Effector memory CD8-positive, alpha-beta T cell (primary cell): Measurements from ENCODE around the gene RNF40.

ENCODE experiments used
- ATAC-seq: fragments of 150-1000 bp; cut with Tn5 transposase; replicated peaks from 2 replicates; pipeline ENCODE4 v1.10.0; 2021; ENCODE audit warnings: mild to moderate bottlenecking, moderate library complexity
- DNase-seq, 3 experiments: peaks; one replicate each; pipeline ENCODE4 v3.0.0; 2021
- H3K27ac Mint-ChIP-seq, 2 donors: one replicate each; pipeline ENCODE4 v1.8.0; 2022; ENCODE audit warnings: mild to moderate bottlenecking in 2 of 2, mixed read lengths in 2 of 2, moderate library complexity in 2 of 2
- H3K27me3 Mint-ChIP-seq, 2 donors: one replicate each; pipeline ENCODE4 v1.8.0; 2022; ENCODE audit warnings: mixed read lengths in 2 of 2
- H3K36me3 Mint-ChIP-seq: one replicate; pipeline ENCODE4 v1.8.0; 2022; ENCODE audit warnings: mild to moderate bottlenecking, moderate library complexity, mixed read lengths; ENCODE audit not compliant: insufficient read depth
- H3K4me1 Mint-ChIP-seq, 2 donors: one replicate each; pipeline ENCODE4 v1.8.0; 2022; ENCODE audit warnings: low read depth in 2 of 2, mixed read lengths in 2 of 2
- H3K4me3 Mint-ChIP-seq, 2 donors: one replicate each; pipeline ENCODE4 v1.8.0; 2022; ENCODE audit warnings: mild to moderate bottlenecking in 2 of 2, mixed read lengths in 2 of 2, moderate library complexity in 2 of 2
- H3K9me3 Mint-ChIP-seq, 2 donors: one replicate each; pipeline ENCODE4 v1.8.0; 2022; ENCODE audit warnings: mixed read lengths in 2 of 2

Gene RNF40

DNA sequence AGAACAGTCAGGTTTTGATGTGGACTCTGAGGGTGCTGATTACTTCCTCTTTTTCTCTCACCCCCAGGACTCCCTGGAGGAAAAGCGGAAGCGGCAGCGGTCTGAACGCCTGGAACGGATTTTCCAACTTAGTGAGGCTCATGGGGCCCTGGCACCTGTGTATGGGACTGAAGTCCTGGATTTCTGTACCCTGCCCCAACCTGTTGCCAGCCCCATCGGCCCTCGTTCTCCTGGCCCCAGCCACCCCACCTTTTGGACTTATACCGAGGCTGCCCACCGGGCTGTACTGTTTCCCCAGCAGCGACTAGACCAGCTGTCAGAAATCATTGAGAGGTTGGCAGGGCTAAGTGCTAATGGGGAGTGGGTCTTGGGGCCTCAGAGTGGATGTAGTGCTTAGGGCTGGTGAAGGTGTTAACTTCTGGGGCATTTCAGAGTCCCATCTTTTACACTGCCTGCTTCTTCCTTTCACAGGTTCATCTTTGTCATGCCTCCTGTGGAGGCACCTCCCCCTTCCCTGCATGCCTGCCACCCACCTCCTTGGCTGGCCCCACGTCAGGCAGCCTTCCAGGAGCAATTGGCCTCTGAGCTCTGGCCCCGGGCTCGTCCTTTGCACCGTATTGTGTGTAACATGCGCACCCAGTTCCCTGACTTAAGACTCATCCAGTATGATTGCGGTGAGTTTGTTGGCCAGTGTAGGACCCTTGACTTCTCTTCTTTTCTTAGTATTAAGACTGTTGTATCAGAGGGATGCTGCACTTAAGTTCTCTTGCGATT lies 33.0 kb upstream of the RNF40 start:
- Mint-ChIP-seq H3K9me3 (no peaks in the 10 kb centered on the region), H3K4me3 (no peak overlapping the region), H3K4me1 (peaks cover 0 to 2% of the 10 kb centered on the region in 2 donors), H3K27me3 (no peaks in the 10 kb centered on the region), H3K36me3 (peaks cover 91% of the 10 kb centered on the region), H3K27ac (peak overlapping the region in 1 of 2 donors; percentile 33)
- DNase-seq (no peak), ATAC-seq (no peak)

DNA sequence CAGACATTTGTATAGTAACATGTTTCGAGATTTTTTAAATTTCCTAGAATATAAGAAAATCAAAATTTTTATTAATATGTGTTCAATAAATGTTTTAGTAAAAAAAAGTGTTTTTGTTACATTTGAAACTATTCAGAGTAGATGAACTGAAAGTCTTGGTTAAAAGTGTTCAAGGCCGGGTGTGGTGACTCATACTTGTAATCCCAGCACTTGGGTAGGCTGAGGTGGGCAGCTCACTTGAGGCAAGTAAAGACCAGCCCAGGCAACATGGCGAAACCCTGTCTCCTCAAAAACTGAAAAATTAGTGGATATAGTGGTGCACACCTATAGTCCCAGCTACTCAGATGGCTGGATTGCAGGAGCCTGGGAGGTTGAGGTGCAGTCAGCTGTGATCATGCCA lies 30.7 kb upstream of the RNF40 start:
- Mint-ChIP-seq H3K4me3 (no peak overlapping the region), H3K9me3 (no peaks in the 10 kb centered on the region), H3K36me3 (peaks cover 94% of the 10 kb centered on the region), H3K27me3 (no peaks in the 10 kb centered on the region), H3K27ac (peak overlapping the region in 1 of 2 donors; percentile 35), H3K4me1 (peaks cover 0 to 2% of the 10 kb centered on the region in 2 donors)
- DNase-seq = no peak
- no peak for ATAC-seq

DNA sequence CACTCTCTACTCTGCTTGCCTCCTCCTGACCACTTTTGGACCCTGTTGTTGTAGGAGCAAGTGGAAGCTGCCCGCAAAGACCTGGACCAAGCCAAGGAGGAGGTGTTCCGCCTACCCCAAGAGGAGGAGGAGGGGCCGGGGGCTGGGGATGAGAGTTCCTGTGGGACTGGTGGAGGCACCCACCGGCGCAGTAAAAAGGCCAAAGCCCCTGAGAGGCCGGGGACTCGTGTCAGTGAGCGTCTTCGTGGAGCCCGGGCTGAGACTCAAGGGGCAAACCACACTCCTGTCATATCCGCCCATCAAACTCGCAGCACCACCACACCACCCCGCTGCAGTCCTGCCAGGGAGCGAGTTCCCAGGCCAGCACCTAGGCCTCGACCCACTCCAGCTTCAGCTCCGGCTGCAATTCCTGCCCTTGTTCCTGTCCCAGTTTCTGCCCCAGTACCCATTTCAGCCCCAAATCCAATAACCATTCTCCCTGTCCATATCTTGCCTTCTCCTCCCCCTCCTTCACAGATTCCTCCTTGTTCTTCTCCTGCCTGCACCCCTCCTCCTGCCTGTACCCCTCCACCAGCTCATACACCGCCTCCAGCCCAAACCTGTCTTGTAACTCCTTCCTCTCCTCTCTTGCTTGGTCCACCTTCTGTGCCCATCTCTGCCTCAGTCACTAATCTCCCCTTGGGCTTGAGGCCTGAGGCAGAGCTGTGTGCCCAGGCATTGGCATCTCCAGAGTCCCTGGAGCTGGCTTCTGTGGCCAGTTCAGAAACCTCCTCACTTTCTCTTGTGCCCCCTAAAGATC lies 24.9 kb upstream of the RNF40 start:
- no peak for ATAC-seq
- H3K36me3 Mint-ChIP-seq = peaks cover 69% of the 10 kb centered on the region
- no peaks in the 10 kb centered on the region for H3K9me3 Mint-ChIP-seq
- H3K27ac Mint-ChIP-seq = peak overlapping the region in 1 of 2 donors; percentile 3
- no peak overlapping the region for H3K4me3 Mint-ChIP-seq
- DNase-seq = no peak
- H3K4me1 Mint-ChIP-seq = peaks cover 12% of the 10 kb centered on the region in 2 donors
- no peaks in the 10 kb centered on the region for H3K27me3 Mint-ChIP-seq

DNA sequence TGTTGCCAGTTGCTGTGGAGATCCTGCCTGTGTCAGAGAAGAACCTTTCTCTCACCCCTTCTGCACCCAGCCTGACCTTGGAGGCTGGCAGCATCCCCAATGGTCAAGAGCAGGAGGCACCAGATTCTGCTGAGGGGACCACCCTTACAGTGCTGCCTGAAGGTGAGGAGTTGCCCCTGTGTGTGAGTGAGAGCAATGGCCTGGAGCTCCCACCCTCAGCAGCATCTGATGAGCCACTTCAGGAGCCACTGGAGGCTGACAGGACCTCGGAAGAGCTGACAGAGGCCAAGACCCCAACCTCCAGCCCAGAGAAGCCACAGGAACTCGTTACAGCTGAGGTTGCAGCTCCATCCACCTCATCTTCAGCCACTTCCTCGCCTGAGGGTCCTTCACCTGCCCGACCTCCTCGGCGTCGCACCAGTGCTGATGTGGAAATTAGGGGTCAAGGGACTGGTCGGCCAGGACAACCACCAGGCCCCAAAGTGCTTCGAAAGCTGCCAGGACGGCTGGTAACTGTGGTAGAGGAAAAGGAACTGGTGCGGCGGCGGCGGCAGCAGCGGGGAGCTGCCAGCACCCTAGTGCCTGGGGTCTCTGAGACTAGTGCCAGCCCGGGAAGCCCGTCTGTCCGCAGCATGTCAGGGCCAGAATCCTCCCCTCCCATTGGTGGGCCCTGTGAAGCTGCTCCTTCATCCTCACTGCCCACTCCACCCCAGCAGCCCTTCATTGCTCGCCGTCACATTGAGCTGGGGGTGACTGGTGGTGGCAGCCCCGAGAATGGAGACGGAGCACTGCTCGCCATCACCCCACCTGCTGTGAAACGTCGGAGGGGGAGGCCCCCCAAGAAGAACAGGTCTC lies 24.1 kb upstream of the RNF40 start:
- no peak for DNase-seq
- H3K27ac Mint-ChIP-seq = peak overlapping the region in 1 of 2 donors; percentile 3
- H3K4me1 Mint-ChIP-seq = peaks cover 12% of the 10 kb centered on the region in 2 donors
- H3K9me3 Mint-ChIP-seq = no peaks in the 10 kb centered on the region
- H3K27me3 Mint-ChIP-seq = no peaks in the 10 kb centered on the region
- no peak overlapping the region for H3K4me3 Mint-ChIP-seq
- ATAC-seq = no peak
- peaks cover 63% of the 10 kb centered on the region for H3K36me3 Mint-ChIP-seq

DNA sequence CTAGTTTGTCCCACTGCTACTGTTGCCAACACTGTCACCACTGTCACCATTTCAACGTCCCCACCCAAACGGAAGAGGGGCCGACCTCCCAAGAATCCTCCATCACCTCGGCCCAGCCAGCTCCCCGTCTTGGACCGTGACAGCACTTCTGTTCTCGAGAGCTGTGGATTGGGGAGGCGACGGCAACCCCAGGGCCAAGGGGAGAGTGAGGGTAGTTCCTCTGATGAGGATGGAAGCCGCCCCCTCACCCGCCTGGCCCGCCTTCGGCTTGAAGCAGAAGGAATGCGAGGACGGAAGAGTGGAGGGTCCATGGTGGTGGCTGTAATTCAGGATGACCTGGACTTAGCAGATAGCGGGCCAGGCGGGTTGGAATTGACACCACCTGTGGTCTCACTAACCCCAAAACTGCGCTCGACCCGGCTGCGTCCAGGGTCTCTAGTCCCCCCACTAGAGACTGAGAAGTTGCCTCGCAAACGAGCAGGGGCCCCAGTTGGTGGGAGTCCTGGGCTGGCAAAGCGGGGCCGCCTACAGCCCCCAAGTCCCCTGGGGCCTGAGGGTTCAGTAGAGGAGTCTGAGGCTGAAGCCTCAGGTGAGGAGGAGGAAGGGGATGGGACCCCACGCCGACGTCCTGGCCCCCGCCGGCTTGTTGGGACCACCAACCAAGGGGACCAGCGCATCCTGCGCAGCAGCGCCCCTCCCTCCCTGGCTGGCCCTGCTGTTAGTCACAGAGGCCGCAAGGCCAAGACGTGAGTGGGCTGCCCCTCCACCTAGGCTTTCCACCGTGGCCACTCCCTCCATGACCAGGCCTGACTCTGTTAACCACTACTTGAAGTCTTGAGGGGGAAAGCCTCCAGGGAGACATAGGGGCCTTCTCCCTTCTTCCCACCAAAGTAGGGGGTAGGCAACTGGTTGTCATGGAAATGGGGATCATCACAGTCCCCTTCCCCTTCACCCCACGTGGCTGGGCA lies 22.9 kb upstream of the RNF40 start:
- Mint-ChIP-seq H3K27ac (no peak overlapping the region), H3K4me1 (peaks cover 12% of the 10 kb centered on the region in 2 donors), H3K4me3 (no peak overlapping the region), H3K27me3 (no peaks in the 10 kb centered on the region), H3K9me3 (no peaks in the 10 kb centered on the region), H3K36me3 (peaks cover 52% of the 10 kb centered on the region)
- ATAC-seq = no peak
- no peak for DNase-seq

DNA sequence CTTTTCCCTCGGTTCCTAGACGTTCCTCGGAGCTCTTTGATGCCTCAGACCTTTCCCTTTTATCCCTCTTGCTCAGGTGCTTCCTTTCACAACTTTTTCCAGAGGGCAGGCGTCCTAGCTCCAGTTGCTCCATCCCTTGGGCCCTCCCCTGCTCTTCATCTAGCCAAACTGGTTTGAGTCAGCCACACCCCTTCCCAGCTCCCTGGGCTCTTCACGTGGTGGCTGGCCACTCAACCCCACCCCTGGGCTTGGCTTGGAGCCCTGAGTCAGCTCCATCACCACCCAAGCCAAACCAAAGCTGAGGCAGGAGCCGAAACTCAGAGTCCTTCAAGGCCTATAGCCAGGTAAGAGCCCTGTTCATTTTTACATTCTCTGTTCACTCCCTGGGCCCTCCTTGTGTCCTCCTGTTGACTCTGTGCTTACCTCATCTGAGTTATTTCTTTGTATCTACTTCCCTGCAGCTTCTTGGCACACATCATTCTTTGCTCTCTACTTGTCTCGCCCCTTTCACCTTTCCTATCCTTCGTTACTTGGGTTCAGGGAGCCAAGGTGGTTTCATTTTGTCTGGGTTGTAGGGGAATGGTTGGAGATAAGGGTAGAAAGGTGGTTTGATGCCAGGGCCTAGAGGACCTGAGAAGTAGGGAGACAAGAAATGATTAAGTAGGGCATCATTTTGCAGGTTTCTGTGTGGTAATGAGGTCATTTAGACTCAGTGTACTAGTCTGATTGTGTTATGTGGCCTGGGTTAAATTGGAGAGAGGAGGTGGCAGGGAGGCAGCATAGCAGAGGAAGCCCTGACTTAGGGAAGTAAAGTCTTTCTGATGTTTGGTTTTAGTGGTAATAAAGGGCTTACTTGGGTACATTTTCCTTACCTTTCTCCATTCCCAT lies 21.5 kb upstream of the RNF40 start:
- Mint-ChIP-seq H3K27me3 (no peaks in the 10 kb centered on the region), H3K27ac (peak overlapping the region; percentile 3 to 68), H3K4me3 (no peak overlapping the region), H3K36me3 (peaks cover 39% of the 10 kb centered on the region), H3K4me1 (peaks cover 12 to 15% of the 10 kb centered on the region in 2 donors), H3K9me3 (no peaks in the 10 kb centered on the region)
- no peak for ATAC-seq
- no peak for DNase-seq

DNA sequence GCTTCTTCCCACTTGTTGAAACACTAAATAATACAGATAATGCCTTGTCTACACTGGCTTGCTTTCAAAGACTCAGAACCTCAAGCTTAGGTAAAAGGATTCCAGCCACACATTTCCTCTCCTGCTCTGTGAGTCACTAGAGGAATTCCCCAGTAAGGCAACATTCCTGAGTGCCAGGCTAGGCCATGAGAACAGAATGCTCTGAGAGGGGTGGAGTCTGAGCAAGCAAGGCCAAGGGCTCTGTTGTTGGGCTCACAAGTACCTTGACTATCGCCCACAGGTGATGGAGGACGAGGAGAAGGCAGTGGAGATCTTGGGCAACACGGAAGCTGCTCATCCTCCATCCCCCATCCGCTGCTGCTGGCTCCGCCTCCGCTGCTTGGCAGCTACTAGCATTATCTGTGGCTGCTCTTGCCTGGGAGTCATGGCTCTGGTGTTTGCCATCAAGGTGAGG lies 20.6 kb upstream of the RNF40 start:
- ATAC-seq (no peak), DNase-seq (no peak)
- H3K4me3 Mint-ChIP-seq = no peak overlapping the region
- H3K4me1 Mint-ChIP-seq = peaks cover 12 to 15% of the 10 kb centered on the region in 2 donors
- no peak overlapping the region for H3K27ac Mint-ChIP-seq
- H3K9me3 Mint-ChIP-seq = no peaks in the 10 kb centered on the region
- peaks cover 32% of the 10 kb centered on the region for H3K36me3 Mint-ChIP-seq
- no peaks in the 10 kb centered on the region for H3K27me3 Mint-ChIP-seq

DNA sequence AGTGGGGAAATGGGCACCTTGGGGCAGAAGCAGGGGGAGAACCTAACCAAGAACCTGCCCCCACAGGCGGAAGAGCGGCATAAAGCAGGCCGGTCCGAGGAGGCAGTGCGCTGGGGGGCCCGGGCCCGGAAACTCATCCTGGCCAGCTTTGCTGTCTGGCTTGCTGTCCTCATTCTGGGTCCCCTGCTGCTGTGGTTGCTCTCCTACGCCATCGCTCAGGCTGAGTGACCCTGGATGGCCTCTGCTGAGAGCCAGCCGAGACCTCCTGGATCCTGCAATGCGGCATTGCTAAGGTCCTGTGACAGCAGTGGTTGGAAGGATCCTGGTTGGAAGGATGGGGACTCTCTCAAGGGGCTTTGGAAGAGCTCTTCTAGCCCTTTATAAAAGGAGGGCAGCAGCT lies 18.4 kb upstream of the RNF40 start:
- Mint-ChIP-seq H3K27ac (peak overlapping the region in 1 of 2 donors; percentile 47), H3K4me1 (peaks cover 19 to 20% of the 10 kb centered on the region in 2 donors), H3K4me3 (no peak overlapping the region), H3K9me3 (no peaks in the 10 kb centered on the region), H3K36me3 (peaks cover 23% of the 10 kb centered on the region), H3K27me3 (no peaks in the 10 kb centered on the region)
- no peak for DNase-seq
- no peak for ATAC-seq

DNA sequence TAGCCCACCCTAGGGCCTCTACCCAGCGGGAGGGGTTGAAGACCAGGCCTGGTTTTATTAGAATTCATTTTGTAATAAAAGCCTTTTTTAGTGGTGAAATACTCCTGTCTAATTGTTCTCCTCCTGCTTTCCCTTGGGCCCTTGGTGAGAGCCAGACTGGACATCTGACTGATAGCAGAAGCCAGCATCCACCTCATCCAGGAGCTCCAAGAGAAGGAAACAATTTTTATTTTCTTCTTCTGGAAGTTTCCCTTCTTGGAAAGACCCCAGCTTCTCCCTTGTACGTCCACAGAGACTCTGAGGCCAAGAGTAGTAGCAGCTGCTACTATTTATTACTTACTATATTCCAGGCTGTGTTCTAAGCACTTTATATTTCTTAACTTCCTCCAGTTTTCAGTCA lies 17.9 kb upstream of the RNF40 start:
- Mint-ChIP-seq H3K36me3 (peaks cover 24% of the 10 kb centered on the region), H3K27me3 (no peaks in the 10 kb centered on the region), H3K4me3 (no peak overlapping the region), H3K9me3 (no peaks in the 10 kb centered on the region), H3K4me1 (peaks cover 20% of the 10 kb centered on the region in 2 donors), H3K27ac (no peak overlapping the region)
- ATAC-seq (no peak), DNase-seq (no peak)

DNA sequence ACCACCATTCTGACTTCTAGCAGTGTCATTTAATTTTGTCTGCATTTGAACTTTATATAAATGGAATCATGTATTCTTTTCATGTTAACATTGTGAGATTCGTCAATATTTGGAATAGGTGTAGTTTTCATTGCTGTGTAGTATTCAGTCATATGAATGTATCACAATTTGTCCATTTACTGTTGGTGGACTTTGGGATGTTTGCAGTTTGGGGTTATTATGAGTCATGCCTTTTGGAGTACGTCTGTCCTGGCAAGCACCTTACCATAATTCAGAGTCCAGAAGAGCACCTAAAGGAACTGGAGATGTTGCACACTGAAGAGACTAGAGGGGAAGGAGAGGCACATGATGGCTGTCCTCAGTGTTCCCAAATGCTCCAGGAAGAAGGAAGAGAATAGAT lies 17.0 kb upstream of the RNF40 start:
- no peak for ATAC-seq
- no peaks in the 10 kb centered on the region for H3K9me3 Mint-ChIP-seq
- H3K36me3 Mint-ChIP-seq = peaks cover 30% of the 10 kb centered on the region
- H3K4me1 Mint-ChIP-seq = peaks cover 27 to 28% of the 10 kb centered on the region in 2 donors
- H3K4me3 Mint-ChIP-seq = no peak overlapping the region
- H3K27ac Mint-ChIP-seq = no peak overlapping the region
- DNase-seq = no peak
- no peaks in the 10 kb centered on the region for H3K27me3 Mint-ChIP-seq

DNA sequence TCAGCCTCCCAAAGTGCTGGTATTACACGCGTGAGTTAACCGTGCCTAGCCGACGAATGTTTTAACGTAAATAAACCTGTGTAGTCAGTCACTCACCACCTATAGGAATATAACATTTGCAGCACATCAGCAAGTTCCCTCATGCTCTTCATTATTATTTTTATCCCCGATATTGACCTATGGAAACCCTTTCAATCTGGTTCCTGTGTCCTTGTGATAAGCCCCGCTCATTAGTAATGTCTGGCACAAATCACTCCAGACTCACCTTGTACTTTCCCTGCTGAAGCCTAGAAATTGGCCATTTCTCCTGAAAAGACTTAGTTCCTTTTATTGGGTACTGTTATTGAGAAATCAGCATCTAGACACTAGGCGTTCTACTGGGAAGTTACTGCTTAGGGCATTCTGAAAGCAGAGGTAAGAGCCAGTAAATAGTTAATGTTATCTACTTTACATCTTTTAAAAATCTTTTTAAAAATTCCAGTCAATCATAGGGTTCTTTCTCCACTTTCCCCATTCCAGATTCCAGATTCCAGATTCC lies 15.4 kb upstream of the RNF40 start:
- DNase-seq (no peak), ATAC-seq (no peak)
- Mint-ChIP-seq H3K27me3 (no peaks in the 10 kb centered on the region), H3K9me3 (no peaks in the 10 kb centered on the region), H3K4me3 (no peak overlapping the region), H3K27ac (peak overlapping the region in 1 of 2 donors; percentile 72), H3K4me1 (peaks cover 24 to 34% of the 10 kb centered on the region in 2 donors), H3K36me3 (peaks cover 31% of the 10 kb centered on the region)
